ENCODE results near the gene FER. TPM values are rescaled to one million over a fixed set of nuclear protein-coding genes. Genes with fewer than 3 reads are reported as not detected.

The FER gene
- total and polyA plus RNA-seq, 2 of the 8 experiments (the other 6 are each of a cell fraction or from before 2014, with no cell fraction given): 1.3 to 15.8 TPM

DNA sequence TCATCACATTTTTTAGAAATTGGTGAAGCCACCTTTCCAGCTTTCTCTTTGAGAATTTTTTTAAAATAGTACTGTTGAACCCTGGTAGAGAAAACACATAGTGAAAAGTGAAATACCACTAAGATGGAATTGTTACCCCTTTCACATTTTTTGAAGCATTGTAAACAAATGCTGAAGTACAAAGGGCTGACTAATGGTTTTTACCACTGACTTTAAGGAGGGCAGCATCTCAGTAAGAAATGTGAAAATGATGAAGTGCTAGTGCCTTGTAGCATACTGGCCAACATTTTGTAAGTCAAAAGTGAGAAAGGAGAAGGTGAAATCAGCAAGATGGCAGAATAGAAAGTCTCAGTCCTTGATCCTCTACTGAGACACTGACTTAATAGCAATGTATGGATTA lies 341.5 kb downstream of the FER start:
- DNase-seq (ENCODE audit: low read depth in 1 of 2, low spot score in 2 of 2) (no peak), FAIRE-seq (no peak)
- H4K5ac ChIP-seq (ENCODE audit: insufficient read length, low read depth, low read length): no peak overlapping the region
- no peak overlapping the region for H3K4ac ChIP-seq (replicated peaks; ENCODE audit: insufficient read length, low read depth, low read length)
- H3K27ac ChIP-seq (ENCODE audit: low read depth, low read length): no peak overlapping the region
- no peak overlapping the region for H2AK5ac ChIP-seq (ENCODE audit: low read depth, low read length)
- CTCF ChIA-PET (ENCODE audit: partially characterized antibody): no interaction called here
- TF ChIP-seq RXRA (IDR thresholded peaks at IDR 0.05; ENCODE audit: insufficient read depth, low read depth, low read length): no peak
- no peak for TF ChIP-seq SP2 (IDR thresholded peaks at IDR 0.05; ENCODE audit: low read length)
- TF ChIP-seq RFX5 (IDR thresholded peaks at IDR 0.05; ENCODE audit: borderline replicate concordance, low read depth, low read length): no peak
- no peak for TF ChIP-seq RAD21 (IDR thresholded peaks at IDR 0.05 in 1 of 2, conservative IDR thresholded peaks at IDR 0.05 in 1 of 2; ENCODE audit: low read depth in 2 of 2, low read length in 2 of 2)
- TF ChIP-seq BACH1 (IDR thresholded peaks at IDR 0.05; ENCODE audit: low read length): no peak
- TF ChIP-seq JUN (IDR thresholded peaks at IDR 0.05; ENCODE audit: low read depth, low read length): no peak
- TF ChIP-seq, protein P1, sequence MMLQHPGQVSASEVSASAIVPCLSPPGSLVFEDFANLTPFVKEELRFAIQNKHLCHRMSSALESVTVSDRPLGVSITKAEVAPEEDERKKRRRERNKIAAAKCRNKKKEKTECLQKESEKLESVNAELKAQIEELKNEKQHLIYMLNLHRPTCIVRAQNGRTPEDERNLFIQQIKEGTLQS (IDR thresholded peaks at IDR 0.05; ENCODE audit: insufficient read depth, low read depth, low read length): no peak
- TF ChIP-seq PHF8 (conservative IDR thresholded peaks at IDR 0.05; ENCODE audit: low read depth, low read length): no peak
- no peak for TF ChIP-seq CBX5 (IDR thresholded peaks at IDR 0.05; ENCODE audit: low read depth, low read length)
- TF ChIP-seq SIX5 (IDR thresholded peaks at IDR 0.05; ENCODE audit: low read depth, low read length): no peak
- TF ChIP-seq, protein P2, sequence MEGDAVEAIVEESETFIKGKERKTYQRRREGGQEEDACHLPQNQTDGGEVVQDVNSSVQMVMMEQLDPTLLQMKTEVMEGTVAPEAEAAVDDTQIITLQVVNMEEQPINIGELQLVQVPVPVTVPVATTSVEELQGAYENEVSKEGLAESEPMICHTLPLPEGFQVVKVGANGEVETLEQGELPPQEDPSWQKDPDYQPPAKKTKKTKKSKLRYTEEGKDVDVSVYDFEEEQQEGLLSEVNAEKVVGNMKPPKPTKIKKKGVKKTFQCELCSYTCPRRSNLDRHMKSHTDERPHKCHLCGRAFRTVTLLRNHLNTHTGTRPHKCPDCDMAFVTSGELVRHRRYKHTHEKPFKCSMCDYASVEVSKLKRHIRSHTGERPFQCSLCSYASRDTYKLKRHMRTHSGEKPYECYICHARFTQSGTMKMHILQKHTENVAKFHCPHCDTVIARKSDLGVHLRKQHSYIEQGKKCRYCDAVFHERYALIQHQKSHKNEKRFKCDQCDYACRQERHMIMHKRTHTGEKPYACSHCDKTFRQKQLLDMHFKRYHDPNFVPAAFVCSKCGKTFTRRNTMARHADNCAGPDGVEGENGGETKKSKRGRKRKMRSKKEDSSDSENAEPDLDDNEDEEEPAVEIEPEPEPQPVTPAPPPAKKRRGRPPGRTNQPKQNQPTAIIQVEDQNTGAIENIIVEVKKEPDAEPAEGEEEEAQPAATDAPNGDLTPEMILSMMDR (IDR thresholded peaks at IDR 0.05; ENCODE audit: control extremely low read depth in 1 of 3, insufficient read depth in 1 of 3, low read depth in 1 of 3, low read length in 3 of 3): no peak
- H4K20me1 ChIP-seq (replicated peaks in 1 of 2; ENCODE audit: control insufficient read depth in 1 of 2, insufficient read depth in 2 of 2, low read length in 2 of 2): no peaks in the 10 kb centered on the region
- H2BK15ac ChIP-seq (ENCODE audit: low read length): no peak overlapping the region
- no peak overlapping the region for H3K9ac ChIP-seq (replicated peaks in 1 of 4; ENCODE audit: extremely low read depth in 1 of 4, low read depth in 3 of 4, low read length in 3 of 4)
- no peak overlapping the region for H2BK12ac ChIP-seq (ENCODE audit: low read depth, low read length)
- no peaks in the 10 kb centered on the region for H3K23me2 ChIP-seq (ENCODE audit: low read depth, low read length)
- H3K14ac ChIP-seq (ENCODE audit: insufficient read length): no peak overlapping the region
- H2BK20ac ChIP-seq (ENCODE audit: low read length): no peak overlapping the region
- no peak overlapping the region for H2BK5ac ChIP-seq (ENCODE audit: low read depth, low read length)
- no peak overlapping the region for H3K4me2 ChIP-seq (ENCODE audit: insufficient read depth in 1 of 2, low read depth in 2 of 2, low read length in 2 of 2)
- no peaks in the 10 kb centered on the region for H3K9me3 ChIP-seq (ENCODE audit: insufficient read depth in 2 of 2, low read depth in 1 of 2, low read length in 1 of 2)
- H3K4me3 ChIP-seq (ENCODE audit: extremely low read depth in 1 of 4, insufficient read depth in 2 of 4, low read depth in 3 of 4, low read length in 4 of 4): no peak overlapping the region
- H2BK120ac ChIP-seq (replicated peaks; ENCODE audit: low read depth, low read length): no peak overlapping the region
- no peak overlapping the region for H3K56ac ChIP-seq (replicated peaks; ENCODE audit: insufficient read length, low read depth, low read length)
- no peaks in the 10 kb centered on the region for H3K79me1 ChIP-seq (ENCODE audit: low read depth, low read length)
- no peak overlapping the region for H3K18ac ChIP-seq (ENCODE audit: extremely low read depth, low read length)
- no peaks in the 10 kb centered on the region for H3K27me3 ChIP-seq (replicated peaks in 1 of 4; ENCODE audit: control insufficient read depth in 3 of 4, extremely low read depth in 1 of 4, insufficient read depth in 3 of 4, low read length in 3 of 4)
- no peak overlapping the region for H2AFZ ChIP-seq (ENCODE audit: low read length)
- POLR2A ChIA-PET (ENCODE audit: partially characterized antibody): no interaction called here
- H4K91ac ChIP-seq (replicated peaks; ENCODE audit: insufficient read length, low read length): no peak overlapping the region
- H3K36me3 ChIP-seq (ENCODE audit: control insufficient read depth in 2 of 4, insufficient read depth in 4 of 4, low read length in 3 of 4): no peaks in the 10 kb centered on the region
- no peak overlapping the region for H3K23ac ChIP-seq (ENCODE audit: insufficient read length)
- no peak overlapping the region for H4K8ac ChIP-seq (ENCODE audit: extremely low read depth, insufficient read depth, low read length)
- H3K79me2 ChIP-seq (ENCODE audit: control insufficient read depth in 1 of 2, insufficient read depth in 2 of 2, low read length in 2 of 2): no peaks in the 10 kb centered on the region
- no peaks in the 10 kb centered on the region for H3K4me1 ChIP-seq (replicated peaks in 1 of 4; ENCODE audit: control insufficient read depth in 3 of 4, insufficient read depth in 4 of 4, low read length in 3 of 4)
